H9 (cell line): Measurements from ENCODE around the gene ICOSLG. TPM values are rescaled to one million over a fixed set of nuclear protein-coding genes. Genes with fewer than 3 reads are reported as not detected.

Experiments used
- DNase-seq: peaks from one replicate; pipeline ENCODE4 v3.0.0-alpha.2; 2017
- H2AFZ ChIP-seq: one replicate; pipeline ENCODE4 v1.6.1; 2013; ENCODE audit warnings: mild to moderate bottlenecking, low read length, control low read depth, moderate library complexity
- H2AK5ac ChIP-seq: 2 replicates; pipeline ENCODE4 v1.6.1; 2013; ENCODE audit warnings: low read length, control low read depth, mixed read lengths; ENCODE audit not compliant: insufficient read length
- H2BK120ac ChIP-seq: one replicate; pipeline ENCODE4 v1.6.1; 2013; ENCODE audit warnings: low read depth, mild to moderate bottlenecking, low read length, control low read depth, inconsistent platforms; ENCODE audit not compliant: poor library complexity, severe bottlenecking
- H2BK12ac ChIP-seq: 2 replicates; pipeline ENCODE4 v1.6.1; 2013; ENCODE audit warnings: low read length, control low read depth, mixed read lengths, low read depth; ENCODE audit not compliant: insufficient read length
- H2BK15ac ChIP-seq: 2 replicates; pipeline ENCODE4 v1.6.1; 2013; ENCODE audit warnings: low read depth, low read length, control low read depth
- H2BK20ac ChIP-seq: one replicate; pipeline ENCODE4 v1.6.1; 2013; ENCODE audit warnings: low read depth, mild to moderate bottlenecking, low read length, control low read depth, inconsistent platforms; ENCODE audit not compliant: poor library complexity, severe bottlenecking
- H2BK5ac ChIP-seq: 2 replicates; pipeline ENCODE4 v1.6.1; 2013; ENCODE audit warnings: low read length, control low read depth, mixed read lengths; ENCODE audit not compliant: insufficient read length
- H3K14ac ChIP-seq: 2 replicates; pipeline ENCODE4 v1.6.1; 2013; ENCODE audit warnings: low read length, control low read depth; ENCODE audit not compliant: insufficient read depth
- H3K18ac ChIP-seq: 2 replicates; pipeline ENCODE4 v1.6.1; 2013; ENCODE audit warnings: low read depth, mild to moderate bottlenecking, mixed read lengths, low read length, control low read depth; ENCODE audit not compliant: insufficient read length
- H3K23ac ChIP-seq: 2 replicates; pipeline ENCODE4 v1.6.1; 2013; ENCODE audit warnings: low read length, control low read depth, mixed read lengths, low read depth; ENCODE audit not compliant: insufficient read length
- H3K23me2 ChIP-seq: 2 replicates; pipeline ENCODE4 v1.6.1; 2013; ENCODE audit warnings: low read depth, mild to moderate bottlenecking, mixed read lengths, low read length, control low read depth; ENCODE audit not compliant: insufficient read length, poor library complexity, severe bottlenecking
- H3K27ac ChIP-seq: 2 replicates; pipeline ENCODE4 v1.5.1; 2013; ENCODE audit warnings: low read length, control low read depth, mixed read lengths, low read depth; ENCODE audit not compliant: insufficient read length
- H3K27me3 ChIP-seq: 2 replicates; pipeline ENCODE4 v1.6.1; 2013; ENCODE audit warnings: low read length, control low read depth, inconsistent platforms; ENCODE audit not compliant: insufficient read depth
- H3K4ac ChIP-seq: 2 replicates; pipeline ENCODE4 v1.6.1; 2013; ENCODE audit warnings: low read depth, mild to moderate bottlenecking, control low read depth, inconsistent platforms, low read length, moderate library complexity
- H3K4me1 ChIP-seq: 2 replicates; pipeline ENCODE4 v1.6.1; 2013; ENCODE audit warnings: low read length, control low read depth, inconsistent platforms; ENCODE audit not compliant: insufficient read depth
- H3K4me2 ChIP-seq: 2 replicates; pipeline ENCODE4 v1.6.1; 2013; ENCODE audit warnings: low read length, control low read depth, mixed read lengths; ENCODE audit not compliant: insufficient read length, insufficient read depth
- H3K56ac ChIP-seq: 2 replicates; pipeline ENCODE4 v1.6.1; 2013; ENCODE audit warnings: low read depth, mild to moderate bottlenecking, mixed read lengths, low read length, control low read depth; ENCODE audit not compliant: insufficient read length
- H3K79me1 ChIP-seq: 2 replicates; pipeline ENCODE4 v1.6.1; 2013; ENCODE audit warnings: low read depth, mild to moderate bottlenecking, moderate library complexity, low read length, control low read depth, inconsistent platforms; ENCODE audit not compliant: insufficient read depth, poor library complexity, severe bottlenecking
- H3K79me2 ChIP-seq: 2 replicates; pipeline ENCODE4 v1.6.1; 2013; ENCODE audit warnings: low read length, control low read depth, inconsistent platforms; ENCODE audit not compliant: insufficient read depth
- H3K9ac ChIP-seq: 2 replicates; pipeline ENCODE4 v1.6.1; 2013; ENCODE audit warnings: low read length, control low read depth, mixed read lengths; ENCODE audit not compliant: insufficient read length; ENCODE audit errors: extremely low read depth
- H3K9me3 ChIP-seq: one replicate; pipeline ENCODE4 v1.6.1; 2013; ENCODE audit warnings: low read depth, low read length, inconsistent platforms; ENCODE audit not compliant: control insufficient read depth
- H3T11ph ChIP-seq: one replicate; pipeline ENCODE4 v1.6.1; 2013; ENCODE audit warnings: mild to moderate bottlenecking, low read length, control low read depth, inconsistent platforms
- H4K20me1 ChIP-seq: one replicate; pipeline ENCODE4 v1.6.1; 2013; ENCODE audit not compliant: control insufficient read depth, insufficient read length, insufficient read depth
- H4K5ac ChIP-seq: 2 replicates; pipeline ENCODE4 v1.6.1; 2013; ENCODE audit warnings: low read depth, mild to moderate bottlenecking, mixed read lengths, low read length, control low read depth; ENCODE audit not compliant: insufficient read length
- H4K8ac ChIP-seq: replicated peaks from 2 replicates; pipeline ENCODE4 v1.6.1; 2013; ENCODE audit warnings: low read length, control low read depth, mixed read lengths, low read depth; ENCODE audit not compliant: insufficient read length
- H4K91ac ChIP-seq: 2 replicates; pipeline ENCODE4 v1.6.1; 2013; ENCODE audit warnings: low read depth, mild to moderate bottlenecking, moderate library complexity, mixed read lengths, low read length, control low read depth; ENCODE audit not compliant: insufficient read length
- H3K27ac Mint-ChIP-seq, 3 experiments: 2 replicates in 2 of 3; 3 replicates in 1 of 3; pipeline ENCODE4 v1.8.0; 2020 to 2021; ENCODE audit warnings: mixed read lengths in 3 of 3, mild to moderate bottlenecking in 1 of 3, moderate library complexity in 1 of 3
- H3K27me3 Mint-ChIP-seq: 2 replicates; pipeline ENCODE4 v1.8.0; 2021; ENCODE audit warnings: low read depth, mild to moderate bottlenecking, moderate library complexity, mixed read lengths
- H3K36me3 Mint-ChIP-seq, 3 experiments: 2 replicates in 2 of 3; 3 replicates in 1 of 3; pipeline ENCODE4 v1.8.0; 2020 to 2021; ENCODE audit warnings: low read depth in 3 of 3, mixed read lengths in 3 of 3; ENCODE audit not compliant: insufficient read depth in 1 of 3
- H3K4me1 Mint-ChIP-seq, 2 experiments: 2 replicates each; pipeline ENCODE4 v1.8.0; 2020; ENCODE audit warnings: mixed read lengths in 2 of 2
- H3K4me3 Mint-ChIP-seq, 2 experiments: 2 replicates in 1 of 2; 3 replicates in 1 of 2; pipeline ENCODE4 v1.8.0; 2020 to 2021; ENCODE audit warnings: mild to moderate bottlenecking in 2 of 2, mixed read lengths in 2 of 2, moderate library complexity in 1 of 2
- H3K9me3 Mint-ChIP-seq, 2 experiments: 2 replicates in 1 of 2; 3 replicates in 1 of 2; pipeline ENCODE4 v1.8.0; 2020; ENCODE audit warnings: mild to moderate bottlenecking in 2 of 2, mixed read lengths in 2 of 2, moderate library complexity in 1 of 2
- WGBS: extraction: QIAGEN DNeasy Blood & Tissue Kit; methylation state at CpG from one replicate; pipeline ENCODE4 v1.1.7; 2013; ENCODE audit warnings: missing lambda C conversion rate, low lambda C conversion rate, mixed read lengths; ENCODE audit not compliant: insufficient read length; ENCODE audit errors: extremely low coverage; 5-methylcytosine and 5-hydroxymethylcytosine counted together
- total RNA-seq: library from RNA; stranded (reverse); gene quantifications from 2 replicates; pipeline ENCODE4 v1.2.1, GENCODE V29; 2021
- TF ChIP-seq, protein P1 (sequence below): fragments of 200-600 bp; sonication (generic); conservative IDR thresholded peaks from 3 replicates; pipeline ENCODE4 v1.8.0; 2021; ENCODE audit warnings: antibody characterized with exemption, mild to moderate bottlenecking

Gene ICOSLG
- total RNA-seq, 1 experiment from 2014 or later: 6.8 TPM

DNA sequence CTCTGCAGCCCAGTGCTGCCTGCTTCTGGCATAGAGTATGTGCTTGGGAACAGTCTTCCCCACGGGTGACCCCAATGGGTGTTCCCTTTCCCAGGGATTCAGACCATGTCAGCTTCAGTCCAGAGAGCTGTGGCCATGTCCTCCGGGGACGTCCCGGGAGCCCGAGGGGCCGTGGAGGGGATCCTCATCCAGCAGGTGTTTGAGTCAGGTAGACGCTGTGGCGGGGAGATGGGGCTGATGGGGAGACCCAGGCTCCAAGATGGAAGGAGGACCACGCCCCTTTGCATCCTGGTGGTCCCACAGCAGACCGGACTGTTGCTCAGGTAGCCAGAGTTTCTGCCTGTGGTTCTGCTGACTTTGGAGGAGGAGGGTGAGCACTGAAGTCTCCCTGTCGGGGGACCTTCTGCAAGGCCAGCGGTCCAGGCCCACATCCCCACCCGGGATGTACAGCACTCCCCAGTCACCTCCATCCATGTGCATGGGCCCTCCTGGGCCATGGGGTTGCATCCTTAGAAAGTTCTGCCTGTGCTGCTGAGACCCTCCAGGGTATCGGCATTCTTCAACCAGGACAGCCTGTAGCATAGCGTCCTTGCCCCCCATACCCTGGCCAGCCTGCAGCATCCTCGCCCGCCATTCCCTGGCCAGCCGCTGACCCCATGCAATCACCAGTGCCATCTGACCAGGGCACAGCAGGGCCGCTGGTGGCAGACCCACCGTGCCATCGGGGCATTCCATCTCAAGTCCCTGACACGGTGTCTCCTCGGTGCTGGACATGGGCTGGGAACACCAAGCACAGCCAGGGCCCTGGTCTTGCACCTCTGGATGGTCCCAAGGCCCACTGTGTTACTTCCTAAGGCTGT lies 47.7 kb upstream of the ICOSLG start:
- WGBS: no CpG with 5 or more reads among the region's 23 CpGs
- Mint-ChIP-seq H3K4me1 (peaks cover 11 to 14% of the 10 kb centered on the region in 2 experiments), H3K36me3 (no peaks in the 10 kb centered on the region), H3K27me3 (peaks cover 11% of the 10 kb centered on the region), H3K4me3 (no peak overlapping the region), H3K9me3 (no peaks in the 10 kb centered on the region), H3K27ac (no peak overlapping the region)
- Histone ChIP-seq H3K9ac (no peak overlapping the region), H3K23me2 (no peaks in the 10 kb centered on the region), H3K4ac (no peak overlapping the region), H4K8ac (no peak overlapping the region), H3K56ac (no peak overlapping the region), H4K5ac (no peak overlapping the region), H3K79me1 (no peaks in the 10 kb centered on the region), H3K27me3 (no peaks in the 10 kb centered on the region), H3K18ac (no peak overlapping the region), H4K20me1 (no peaks in the 10 kb centered on the region), H2BK120ac (no peak overlapping the region), H3K9me3 (no peaks in the 10 kb centered on the region), H2BK15ac (no peak overlapping the region), H2BK5ac (no peak overlapping the region), H3K4me1 (no peaks in the 10 kb centered on the region), H3K14ac (no peak overlapping the region; the same call in 1 of the 2 replicates), H3K23ac (no peak overlapping the region), H3K4me2 (no peak overlapping the region), H3T11ph (no peak overlapping the region), H3K27ac (no peak overlapping the region), H4K91ac (no peak overlapping the region), H2BK20ac (no peak overlapping the region), H2BK12ac (no peak overlapping the region), H2AFZ (no peak overlapping the region), H3K79me2 (no peaks in the 10 kb centered on the region), H2AK5ac (no peak overlapping the region)
- DNase-seq: no peak
- TF ChIP-seq, protein P1, sequence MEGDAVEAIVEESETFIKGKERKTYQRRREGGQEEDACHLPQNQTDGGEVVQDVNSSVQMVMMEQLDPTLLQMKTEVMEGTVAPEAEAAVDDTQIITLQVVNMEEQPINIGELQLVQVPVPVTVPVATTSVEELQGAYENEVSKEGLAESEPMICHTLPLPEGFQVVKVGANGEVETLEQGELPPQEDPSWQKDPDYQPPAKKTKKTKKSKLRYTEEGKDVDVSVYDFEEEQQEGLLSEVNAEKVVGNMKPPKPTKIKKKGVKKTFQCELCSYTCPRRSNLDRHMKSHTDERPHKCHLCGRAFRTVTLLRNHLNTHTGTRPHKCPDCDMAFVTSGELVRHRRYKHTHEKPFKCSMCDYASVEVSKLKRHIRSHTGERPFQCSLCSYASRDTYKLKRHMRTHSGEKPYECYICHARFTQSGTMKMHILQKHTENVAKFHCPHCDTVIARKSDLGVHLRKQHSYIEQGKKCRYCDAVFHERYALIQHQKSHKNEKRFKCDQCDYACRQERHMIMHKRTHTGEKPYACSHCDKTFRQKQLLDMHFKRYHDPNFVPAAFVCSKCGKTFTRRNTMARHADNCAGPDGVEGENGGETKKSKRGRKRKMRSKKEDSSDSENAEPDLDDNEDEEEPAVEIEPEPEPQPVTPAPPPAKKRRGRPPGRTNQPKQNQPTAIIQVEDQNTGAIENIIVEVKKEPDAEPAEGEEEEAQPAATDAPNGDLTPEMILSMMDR: no peak
